NCI-H345 treated with DMSO at 0.1 percent for 48 hours (cell line): ENCODE measurements around the gene SDC3.
A peak's percentile ranks its signal among the peaks of the same experiment; 100 is the strongest.

Experiments used
- DNase-seq: peaks from one replicate; lab custom pipeline; 2025; ENCODE audit not compliant: unreplicated experiment; lab: John Stamatoyannopoulos, UW

Gene SDC3

DNA sequence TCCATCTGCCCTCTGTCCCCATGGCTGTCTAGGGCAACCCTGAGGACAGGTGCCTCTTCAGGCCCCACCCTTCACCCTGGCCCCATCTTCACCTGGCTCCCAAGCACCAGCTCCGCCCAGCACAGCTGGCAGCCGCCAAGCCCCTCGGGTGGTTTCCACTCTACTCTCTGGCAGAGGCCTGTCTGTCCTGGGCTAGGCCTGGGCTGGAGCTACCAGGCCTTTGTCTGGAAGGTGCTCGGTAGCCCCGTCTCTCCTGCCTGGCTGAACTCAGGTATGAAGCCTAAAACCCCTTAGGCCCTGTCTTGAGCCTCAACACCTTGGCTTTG lies 17.4 kb downstream of the SDC3 start:
- DNase-seq, result no peak

DNA sequence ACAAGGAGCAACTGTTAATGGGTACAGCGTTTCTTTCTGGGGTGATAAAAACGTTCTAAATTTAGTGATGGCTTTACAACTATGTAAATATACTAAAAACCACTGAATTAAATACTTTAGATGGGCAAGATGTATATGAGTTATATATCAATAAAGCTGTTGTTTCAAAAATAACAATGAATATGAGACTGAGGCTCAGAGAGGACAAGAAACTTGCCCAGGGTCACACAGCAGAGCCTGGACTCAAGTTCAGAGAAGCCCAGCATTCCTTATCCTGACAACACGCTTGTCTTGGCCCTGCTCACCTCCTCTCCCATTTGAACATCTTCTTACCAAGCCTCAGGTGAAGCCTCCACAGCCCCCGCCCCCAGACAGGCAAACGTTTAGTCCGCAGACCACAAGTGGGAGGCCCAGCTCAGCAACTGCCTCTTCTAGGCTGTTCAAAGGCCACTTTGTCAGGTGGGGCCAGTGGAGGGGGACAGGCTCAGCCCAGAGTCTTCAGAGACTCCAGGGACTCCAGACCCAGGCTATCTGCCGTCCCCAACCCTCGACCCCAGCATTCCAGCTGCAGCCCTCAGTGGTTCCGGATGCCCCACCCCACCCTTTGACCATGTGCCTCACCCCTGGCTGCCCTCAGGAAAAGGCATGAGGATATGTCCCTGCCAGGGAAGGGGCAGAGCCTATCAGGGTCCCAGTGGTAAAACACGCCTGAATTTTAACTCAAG lies 17.9 kb downstream of the SDC3 start:
- no peak for DNase-seq

DNA sequence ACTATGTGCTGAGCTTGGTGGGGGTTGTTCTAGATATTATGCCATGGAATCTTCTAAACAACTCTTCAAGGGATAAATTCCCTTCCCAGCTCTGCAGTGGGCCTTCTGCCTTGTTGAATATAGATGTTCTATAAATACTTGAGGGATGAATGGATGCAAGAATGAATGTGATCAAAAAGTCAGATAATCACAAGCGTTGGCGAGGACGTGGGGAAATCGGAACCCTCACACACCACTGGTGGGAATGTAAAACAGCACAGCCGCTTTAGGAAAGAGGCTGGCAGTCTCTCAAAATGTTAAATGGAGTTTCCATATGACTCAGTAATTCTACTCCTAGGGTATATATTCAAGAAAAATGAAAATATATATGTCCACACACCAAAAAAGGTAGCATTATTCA lies 19.0 kb downstream of the SDC3 start:
- DNase-seq, result no peak

DNA sequence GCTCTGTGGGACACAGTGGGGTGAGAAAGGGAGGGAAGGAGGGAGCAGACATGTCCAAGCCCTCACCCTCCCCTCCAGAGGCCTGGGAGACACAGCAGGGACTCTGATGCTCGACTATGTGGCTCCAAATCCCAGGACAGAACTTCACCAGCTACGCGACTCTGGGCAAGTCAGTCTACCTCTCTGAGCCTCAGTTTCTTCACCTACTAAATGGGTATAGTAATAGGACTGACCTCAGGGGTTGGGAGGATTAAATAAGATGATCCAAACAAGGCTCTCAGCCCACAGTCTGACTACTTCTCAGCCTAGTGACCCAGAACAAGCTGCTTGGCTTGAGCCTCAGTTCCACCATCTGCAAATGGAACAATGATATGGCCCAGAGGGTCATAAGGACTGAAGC lies 19.6 kb downstream of the SDC3 start:
- DNase-seq, result no peak

DNA sequence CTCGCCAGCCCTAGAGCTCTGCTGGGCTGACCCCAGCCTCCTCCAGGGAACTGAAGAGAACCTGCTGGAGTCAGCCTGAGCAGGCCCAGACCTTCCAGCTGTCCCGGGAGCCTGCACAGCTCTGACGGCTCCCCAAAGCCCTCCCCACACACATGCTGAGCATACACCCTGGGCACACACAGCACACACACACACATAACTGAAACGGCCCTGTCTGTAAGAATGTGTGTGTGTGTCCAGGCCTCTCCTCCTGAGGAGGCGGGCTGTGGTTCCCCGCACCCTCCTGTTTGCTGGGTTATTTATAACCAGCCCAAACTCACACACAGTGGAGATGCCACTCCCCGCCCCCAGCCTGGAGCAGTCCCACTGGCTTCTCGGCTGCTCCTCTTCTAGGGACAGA lies 20.2 kb downstream of the SDC3 start:
- no peak for DNase-seq

DNA sequence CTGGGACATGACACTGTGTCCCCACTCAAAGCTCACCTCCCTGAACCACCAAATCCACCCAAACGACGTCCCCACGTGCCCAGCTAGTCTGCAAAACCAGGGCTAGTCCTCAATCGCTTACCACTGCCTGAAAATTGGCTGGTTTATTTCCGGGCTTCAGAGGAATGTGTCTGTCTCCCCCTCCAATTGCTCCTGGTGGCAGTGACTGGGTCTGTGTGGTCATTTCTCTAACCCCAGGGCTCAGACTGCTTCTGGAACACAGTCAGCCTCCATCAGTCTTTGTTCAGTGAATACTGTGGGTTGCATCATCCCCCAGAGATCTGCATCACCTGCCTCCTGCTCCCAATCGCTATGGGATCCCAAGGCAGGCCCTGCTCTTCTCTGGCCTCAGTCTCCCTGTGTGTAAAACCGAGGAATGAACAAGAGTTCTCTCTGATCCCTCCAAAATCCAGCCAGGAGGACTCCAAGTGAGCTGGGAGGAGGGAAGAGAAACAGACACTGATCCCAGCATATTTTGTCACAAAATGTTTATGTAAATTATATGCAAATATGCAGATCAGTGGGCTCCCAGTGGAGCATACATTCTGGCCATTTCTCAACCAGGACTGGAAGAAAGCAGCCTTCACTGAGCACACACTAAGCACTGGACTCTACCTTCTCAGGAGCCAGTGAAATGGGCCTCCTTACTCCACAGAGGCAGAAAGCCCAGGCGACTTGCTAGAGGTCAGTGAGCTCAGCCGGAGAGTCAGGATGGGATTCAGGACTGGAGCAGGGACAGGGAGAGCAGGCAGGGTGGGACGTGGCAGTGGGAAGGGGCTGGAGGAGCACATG lies 20.9 kb downstream of the SDC3 start:
- DNase-seq, result no peak

DNA sequence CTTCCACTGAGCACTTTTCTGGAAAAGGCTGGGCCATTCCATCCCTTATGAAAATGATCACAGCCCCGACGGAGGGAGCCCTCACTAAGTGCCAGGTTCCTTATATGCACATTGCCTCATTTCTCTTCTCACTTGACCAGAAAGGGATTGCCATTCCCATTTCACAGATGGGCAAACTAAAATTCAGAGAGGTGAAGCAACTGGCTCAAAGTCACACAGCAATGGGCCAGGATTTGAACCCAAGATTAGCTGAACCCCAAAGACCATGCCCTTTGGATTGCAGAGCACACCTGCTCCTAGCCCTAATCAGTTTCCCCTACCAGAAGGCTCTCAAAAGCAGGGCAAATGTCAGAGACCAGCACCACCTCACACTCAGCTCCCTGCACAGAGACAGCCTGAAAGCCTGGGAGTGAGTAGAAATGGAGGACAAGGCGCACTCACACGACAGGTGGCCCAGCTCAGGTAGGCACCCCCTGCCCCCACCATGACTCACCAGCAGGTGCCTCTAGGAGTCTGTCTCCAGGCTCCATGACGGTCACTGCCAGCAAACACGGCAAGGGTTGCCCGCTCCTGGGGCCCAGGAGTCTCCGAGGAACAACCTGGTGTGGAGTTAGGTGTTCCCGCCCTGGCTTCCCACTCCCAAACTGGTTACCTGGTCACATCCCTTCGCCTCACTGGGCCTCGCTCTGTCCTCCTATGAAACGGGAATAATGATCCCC lies 21.7 kb downstream of the SDC3 start:
- DNase-seq, result no peak

DNA sequence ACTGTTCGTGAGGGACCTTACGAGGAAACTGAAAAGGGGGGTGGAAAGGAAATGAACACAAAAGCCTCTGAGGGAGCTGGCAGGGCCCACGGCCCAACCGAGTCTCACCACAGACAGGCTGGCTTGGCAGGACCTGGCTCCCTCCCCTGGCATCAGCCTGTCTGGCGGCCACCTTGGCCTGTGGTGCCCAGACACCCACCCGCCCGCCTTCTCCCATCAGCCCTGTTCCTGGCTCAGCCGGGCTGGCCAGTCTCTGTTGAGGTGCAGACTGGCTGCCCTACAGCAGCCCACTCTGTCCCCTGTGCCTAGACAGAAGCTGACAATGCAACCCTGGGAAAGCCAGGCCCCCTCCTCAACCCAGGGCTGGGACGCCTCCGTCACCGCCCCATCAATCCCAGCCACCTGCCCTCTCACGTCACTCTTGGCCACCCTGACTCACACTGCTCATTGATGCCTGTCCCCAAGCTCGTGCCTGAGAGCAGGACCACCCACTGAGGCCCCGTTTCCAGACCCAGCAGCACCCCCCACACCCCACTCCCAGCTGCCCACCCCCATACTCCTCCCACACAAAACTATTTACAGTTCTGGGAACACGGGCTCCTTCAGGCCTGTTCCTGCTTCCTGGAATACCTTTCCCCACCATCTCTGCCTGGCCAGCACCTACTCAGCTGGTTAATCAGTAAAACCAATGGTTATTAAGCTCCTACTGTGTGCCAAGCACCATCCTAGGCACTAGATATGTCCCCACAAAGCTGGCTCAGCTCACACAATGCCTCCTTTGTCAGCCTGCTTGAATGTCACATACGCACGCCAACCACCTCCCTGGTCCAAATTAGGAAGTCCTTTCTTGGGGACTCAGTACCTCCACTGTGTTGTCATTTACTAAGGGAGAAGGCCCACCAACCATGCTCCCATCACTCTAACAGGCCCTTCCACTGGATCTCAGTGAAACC lies 22.7 kb downstream of the SDC3 start:
- DNase-seq, result no peak

DNA sequence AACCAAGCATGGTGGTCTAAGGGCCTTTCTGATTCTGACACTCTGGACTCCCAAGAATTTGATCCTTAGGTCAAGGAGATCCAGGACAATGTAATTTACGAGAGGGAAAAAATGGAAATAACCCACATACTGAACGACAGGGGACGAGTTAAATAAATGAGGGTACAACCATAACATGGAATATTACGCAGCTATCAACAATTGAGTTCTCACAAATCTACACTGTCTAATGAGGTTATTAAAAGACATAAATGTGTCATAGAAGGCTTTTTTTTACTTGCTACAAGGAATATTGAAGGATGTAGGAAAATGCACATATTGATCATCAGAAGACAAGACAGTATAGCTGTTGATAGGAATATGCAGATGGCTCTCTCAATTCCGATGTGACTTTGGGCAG lies 23.8 kb downstream of the SDC3 start:
- DNase-seq, result no peak

DNA sequence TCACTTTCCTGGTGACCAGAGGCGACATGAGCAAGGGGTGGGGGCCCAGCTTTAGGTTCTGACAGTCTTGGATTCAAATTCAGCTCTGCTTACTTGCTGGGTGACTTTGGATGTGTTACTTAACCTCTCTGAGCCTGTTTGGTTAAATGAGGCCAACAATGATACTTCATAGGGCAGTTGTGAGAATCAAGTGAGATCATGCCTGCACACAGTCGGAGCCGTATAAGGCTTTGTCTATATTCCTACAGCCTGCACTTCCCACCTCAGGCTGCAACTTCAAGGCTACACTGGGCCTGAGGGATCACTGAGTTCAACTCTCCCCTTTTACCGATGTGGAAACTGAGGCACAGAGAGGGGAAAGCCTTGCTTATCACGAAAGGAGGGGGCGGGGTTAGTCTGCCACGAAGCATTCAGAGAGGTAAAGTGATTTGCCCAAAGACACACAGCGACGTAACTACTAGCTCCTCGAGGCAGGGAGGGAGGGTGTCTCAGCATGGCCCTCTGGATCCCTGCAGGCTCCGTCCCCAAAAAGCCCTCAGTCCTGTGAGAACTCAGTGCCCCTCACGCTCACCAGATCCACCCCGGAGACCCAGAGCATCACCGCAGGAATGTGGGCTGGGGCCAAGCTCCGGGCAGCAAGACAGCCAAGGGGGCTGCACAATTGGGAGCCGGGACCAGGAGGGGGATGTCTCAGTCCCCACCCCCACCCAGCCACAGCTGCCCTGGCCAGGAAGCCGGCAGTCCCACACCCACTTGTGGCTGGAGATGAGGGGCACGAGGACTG lies 25.0 kb downstream of the SDC3 start:
- DNase-seq, result no peak

DNA sequence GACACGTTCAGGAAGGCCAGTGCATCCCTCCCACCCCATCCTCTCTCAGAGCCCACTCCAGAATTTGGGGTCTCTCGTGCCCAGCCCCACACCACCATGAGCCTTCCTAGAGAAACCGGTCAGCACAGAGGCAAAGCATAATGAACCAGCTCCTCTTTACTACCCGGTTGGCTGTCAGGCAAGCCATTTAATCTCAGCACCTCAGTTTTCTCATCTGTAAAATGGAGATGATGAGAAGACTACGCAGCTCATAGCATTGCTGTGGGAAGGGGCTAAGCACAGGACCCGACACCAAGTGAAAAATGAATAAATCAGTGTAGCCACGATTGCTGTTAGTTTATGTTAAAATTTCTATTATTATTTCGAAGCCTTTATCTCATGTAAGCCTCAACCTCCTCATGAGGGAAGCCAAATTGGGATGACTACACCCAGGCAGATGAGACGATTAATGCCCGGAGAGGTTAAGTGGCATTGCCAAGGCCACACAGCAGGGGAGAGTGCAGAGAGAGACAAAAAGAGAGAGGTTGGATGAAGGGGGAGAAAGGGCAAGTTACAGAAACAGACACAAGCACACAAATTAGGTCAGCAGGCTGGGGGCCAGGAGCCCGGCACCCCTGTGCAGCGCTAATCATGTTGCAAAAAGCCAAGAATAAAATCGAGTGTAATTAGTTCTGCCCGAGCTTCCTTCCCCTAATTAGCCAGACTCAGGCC lies 25.7 kb downstream of the SDC3 start:
- no peak for DNase-seq

DNA sequence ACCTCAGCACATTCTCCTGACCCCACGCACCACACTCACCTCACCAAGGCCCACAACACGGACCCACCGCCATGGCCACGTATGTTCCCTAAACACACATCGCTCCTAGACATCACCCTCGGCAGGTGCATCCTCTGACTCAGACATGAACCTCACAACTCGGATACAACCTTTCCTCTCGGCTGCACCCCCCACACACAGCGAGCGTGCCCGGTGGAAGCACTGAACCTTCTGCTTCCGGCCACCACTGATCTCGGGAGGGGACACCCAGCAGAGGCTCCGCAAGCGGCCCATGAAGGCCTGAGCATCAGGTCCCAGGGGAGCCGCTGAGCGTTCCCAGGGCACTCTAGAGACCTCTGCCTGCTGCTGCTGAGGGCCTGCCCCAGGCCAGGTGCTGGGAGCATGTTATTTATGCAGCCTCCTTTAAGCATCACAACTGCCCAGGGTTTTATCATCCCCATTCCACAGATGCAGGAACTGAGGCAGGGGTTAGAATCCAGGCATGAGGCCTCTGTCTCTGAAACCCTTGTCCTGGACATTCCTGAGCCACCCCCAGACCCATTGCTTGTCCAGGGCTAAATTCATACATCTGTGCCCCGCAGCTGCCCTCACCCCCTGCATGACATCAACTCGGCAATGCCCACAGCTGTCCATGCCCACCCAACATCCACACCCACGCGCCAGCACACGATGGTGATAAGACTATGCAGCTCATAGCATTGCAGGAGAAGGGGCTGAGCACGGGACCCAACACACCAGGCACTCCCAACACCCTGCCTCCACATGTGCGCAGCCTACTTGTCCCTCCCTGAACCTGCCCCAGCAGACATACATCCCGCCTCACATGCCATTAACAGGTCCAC lies 27.0 kb downstream of the SDC3 start:
- DNase-seq, result no peak

DNA sequence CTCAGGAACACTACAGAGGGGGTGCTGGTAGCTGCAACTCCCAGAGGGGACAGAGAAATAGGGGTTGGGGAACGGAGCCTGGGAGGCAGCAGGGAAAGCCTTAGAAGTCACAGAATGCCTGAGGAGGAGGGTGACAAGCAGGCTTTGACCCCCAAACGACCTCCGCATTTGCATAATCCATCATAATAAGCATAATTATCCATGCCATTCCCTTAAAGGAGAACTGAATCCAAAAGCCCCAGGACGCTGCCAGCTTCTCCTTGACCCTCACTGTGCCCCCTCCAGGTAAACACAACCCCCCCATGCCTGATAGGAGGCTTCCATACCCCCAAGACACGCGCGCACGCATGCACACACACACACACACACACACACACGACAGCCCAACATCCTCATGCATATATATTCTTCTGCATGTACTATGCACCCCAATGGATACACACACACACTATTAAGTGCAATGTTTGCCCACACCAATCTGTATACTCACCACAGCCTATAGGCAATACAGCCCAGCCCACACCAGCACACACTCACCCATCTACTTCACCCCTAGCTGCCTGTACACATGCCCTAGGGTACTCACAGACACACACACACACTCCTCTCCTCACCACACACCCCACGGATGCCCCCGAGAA lies 27.8 kb downstream of the SDC3 start:
- DNase-seq, result no peak

DNA sequence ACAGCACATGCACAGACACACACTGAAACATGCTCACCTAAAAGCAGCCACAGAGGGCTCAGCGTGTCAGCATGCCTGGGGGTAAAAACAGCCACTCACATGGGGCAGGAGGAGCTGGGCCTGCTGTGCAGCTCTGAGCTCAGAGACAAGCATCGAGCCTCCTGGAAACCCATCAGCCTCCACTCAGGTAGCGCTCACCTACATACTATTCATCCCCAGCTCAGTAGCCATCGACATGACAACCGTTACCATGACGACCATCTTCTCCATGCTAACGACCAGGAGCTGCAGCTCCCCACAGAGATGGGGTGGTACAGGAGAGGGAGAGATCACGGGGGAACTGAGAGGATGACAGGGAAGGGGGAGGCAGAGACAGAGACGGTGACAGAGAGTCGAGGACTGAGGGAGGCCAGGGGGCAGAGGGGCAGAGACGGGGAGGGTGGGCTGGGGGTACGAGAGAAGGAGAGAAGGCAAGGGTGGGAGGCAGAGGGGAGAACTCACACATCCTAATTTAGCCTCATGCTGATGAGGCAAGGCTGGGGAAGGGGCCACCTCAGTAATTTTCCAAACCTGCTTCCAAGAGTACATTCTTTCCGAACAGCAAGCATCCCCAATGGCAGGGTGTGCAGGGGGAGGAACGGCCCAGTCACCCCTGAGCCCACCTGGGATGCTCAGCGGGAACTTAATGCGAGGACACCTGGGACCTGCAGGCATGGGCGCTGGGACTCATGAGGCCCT lies 28.4 kb downstream of the SDC3 start:
- peak; percentile 74 for DNase-seq

DNA sequence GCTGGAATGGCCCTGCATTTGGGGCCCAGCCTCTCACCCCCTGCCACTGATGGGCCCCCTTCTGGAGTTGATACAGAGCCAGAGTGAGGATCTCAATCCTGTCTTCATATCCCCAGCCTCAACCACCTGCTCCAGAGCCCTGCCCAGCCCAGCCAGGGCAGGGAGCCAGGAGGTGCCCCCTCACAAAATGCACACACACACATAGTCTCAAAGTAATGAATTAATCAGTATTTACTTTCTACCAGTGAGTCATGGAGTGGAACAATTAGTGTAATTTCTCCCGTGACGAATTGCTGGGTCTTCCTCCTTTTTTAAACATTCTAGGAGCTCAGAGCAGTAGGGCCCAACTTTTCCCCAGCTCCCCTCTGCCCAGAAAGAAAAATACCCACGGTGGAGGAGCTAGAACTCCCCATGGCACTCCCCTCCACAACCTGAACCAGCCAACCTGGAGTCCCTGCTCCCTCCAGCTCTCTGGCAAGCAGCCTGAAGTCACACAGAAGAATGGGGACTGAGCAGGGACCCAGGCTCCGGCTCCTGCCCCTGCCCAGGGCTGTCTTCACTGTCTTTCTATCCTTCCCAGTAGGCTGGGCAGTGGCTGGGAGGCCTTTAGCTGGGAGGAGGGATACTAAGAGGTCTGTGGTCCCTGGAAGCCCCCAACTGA lies 29.3 kb downstream of the SDC3 start:
- DNase-seq, result no peak

DNA sequence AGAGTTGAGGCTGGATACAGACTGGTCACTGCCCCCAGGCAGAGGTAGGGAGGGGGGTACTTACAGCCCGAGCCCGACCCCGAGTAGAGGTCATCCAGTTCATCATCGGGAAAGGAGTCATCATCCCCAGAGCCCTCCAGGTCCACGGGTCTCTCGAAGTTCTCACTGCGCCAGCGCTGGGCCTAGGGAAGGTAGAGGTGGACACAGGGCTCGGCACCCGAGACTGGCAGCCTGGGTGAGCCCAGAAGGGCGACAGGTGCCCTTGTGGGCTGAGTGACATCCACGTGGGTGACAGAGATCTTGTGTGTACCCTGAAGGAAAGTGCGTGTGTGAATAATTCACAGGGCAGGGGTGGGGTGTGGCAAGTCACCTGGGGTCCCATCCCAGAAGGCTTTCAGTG lies 30.0 kb downstream of the SDC3 start:
- no peak for DNase-seq

DNA sequence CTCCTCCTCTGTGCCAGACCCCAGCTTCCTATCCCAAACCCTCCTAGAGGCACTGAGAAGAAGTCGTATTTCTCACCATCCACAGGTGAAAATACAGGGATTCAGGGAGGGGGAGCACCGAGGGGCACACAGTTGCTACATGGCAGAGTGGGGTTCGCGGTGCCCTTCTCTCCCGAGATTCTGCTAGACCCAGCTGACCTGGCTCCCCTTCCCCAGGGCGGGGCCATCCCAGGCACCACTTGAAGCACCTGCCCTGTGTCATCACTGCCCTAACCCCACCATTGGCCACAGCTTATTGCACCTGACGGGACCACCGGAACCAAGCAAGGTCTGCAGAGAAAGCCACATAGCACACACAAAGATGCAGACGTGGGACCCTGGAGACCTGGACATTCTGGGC lies 30.5 kb downstream of the SDC3 start:
- no peak for DNase-seq
